K562 (cell line): ENCODE data around the gene SHB. TPM values are rescaled to one million over a fixed set of nuclear protein-coding genes. Genes with fewer than 3 reads are reported as not detected.

Experiments used
- ATAC-seq: fragments of 200-7000 bp; cut with Tn5 transposase; 3 replicates; pipeline ENCODE4 v1.9.1; 2020; ENCODE audit warnings: moderate library complexity
- BruUV-seq: library from RNA; stranded (reverse); fragments of 400-500 nt; replicated peaks from 2 replicates; lab custom pipeline; 2021; lab: Mats Ljungman, UMichigan
- CTCF ChIA-PET: fragments of 300-600 bp; formaldehyde crosslinking; extraction: SDS; loops from one replicate; lab custom pipeline; 2021; ENCODE audit warnings: low intra/inter-chr PET ratio; lab: Yijun Ruan, JAX
- POLR2A ChIA-PET: fragments of 300-600, 350-650 bp; sonication (Branson Sonifier 250); formaldehyde crosslinking; extraction: SDS; loops from one replicate; lab custom pipeline; 2021; ENCODE audit warnings: antibody characterized with exemption, inconsistent platforms; lab: Yijun Ruan, JAX
- DNase-seq, 4 experiments: peaks; one replicate each; pipeline versions ENCODE4 v3.0.0 to v3.0.0-alpha.2; 2011 to 2018; ENCODE audit warnings: low spot score in 3 of 4, mixed read lengths in 3 of 4; ENCODE audit errors: extremely low read depth in 1 of 4
- FAIRE-seq: peaks from 2 replicates; lab custom pipeline; 2011; peaks lifted over from hg19 to GRCh38; lab: Jason Lieb, UNC
- H2AFZ ChIP-seq: 2 replicates; pipeline ENCODE4 v1.6.0; 2011; ENCODE audit warnings: low read depth, low read length, control low read depth, inconsistent platforms
- H3K27ac ChIP-seq: fragments of 200-600 bp; 3 replicates; pipeline ENCODE4 v1.8.0; 2011; ENCODE audit warnings: low read depth, mild to moderate bottlenecking, control low read depth, inconsistent platforms, low read length, moderate library complexity, mixed read lengths; ENCODE audit errors: extremely low read depth
- H3K27me3 ChIP-seq, 2 experiments: fragments of 300-600 bp in 1 of 2; 2 replicates in 1 of 2; 3 replicates in 1 of 2; pipeline versions ENCODE4 v1.6.0 to v1.8.0; 2011; ENCODE audit warnings: inconsistent platforms in 2 of 2, low read length in 2 of 2, mild to moderate bottlenecking in 1 of 2, mixed read lengths in 1 of 2, moderate library complexity in 1 of 2; ENCODE audit not compliant: control insufficient read depth in 2 of 2, insufficient read depth in 2 of 2
- H3K36me3 ChIP-seq: fragments of 300-600 bp; 3 replicates; pipeline ENCODE4 v1.8.0; 2011; ENCODE audit warnings: mild to moderate bottlenecking, low read length, inconsistent platforms; ENCODE audit not compliant: control insufficient read depth, insufficient read depth
- H3K4me1 ChIP-seq, 2 experiments: fragments of 200-600 bp in 1 of 2; replicated peaks in 1 of 2; 2 replicates in 1 of 2; 3 replicates in 1 of 2; pipeline versions ENCODE4 v1.5.1 to v1.8.0; 2011; ENCODE audit warnings: inconsistent platforms in 2 of 2, low read length in 2 of 2, mild to moderate bottlenecking in 1 of 2, mixed read lengths in 1 of 2, moderate library complexity in 1 of 2; ENCODE audit not compliant: control insufficient read depth in 2 of 2, insufficient read depth in 2 of 2
- H3K4me2 ChIP-seq: 2 replicates; pipeline ENCODE4 v1.6.1; 2011; ENCODE audit warnings: low read length, control low read depth, inconsistent platforms, mixed read lengths; ENCODE audit not compliant: insufficient read depth
- H3K4me3 ChIP-seq: fragments of 200-600 bp; sonication (generic), shearing (Covaris generic); 2 replicates; pipeline ENCODE4 v1.5.1; 2016; ENCODE audit warnings: control low read depth, inconsistent platforms
- H3K79me2 ChIP-seq: fragments of 200-600 bp; 3 replicates; pipeline ENCODE4 v1.8.0; 2011; ENCODE audit warnings: low read length, inconsistent platforms; ENCODE audit not compliant: control insufficient read depth, insufficient read depth
- H3K9ac ChIP-seq, 2 experiments: 2 replicates each; pipeline versions ENCODE4 v1.6.0 to v1.6.1; 2011; ENCODE audit warnings: low read depth in 2 of 2, low read length in 2 of 2, control low read depth in 1 of 2, inconsistent platforms in 1 of 2, mild to moderate bottlenecking in 1 of 2, mixed read lengths in 1 of 2; ENCODE audit not compliant: insufficient read depth in 1 of 2
- H3K9me1 ChIP-seq: one replicate; pipeline ENCODE4 v1.6.0; 2011; ENCODE audit warnings: inconsistent platforms, mild to moderate bottlenecking, low read length, moderate library complexity; ENCODE audit not compliant: control insufficient read depth, insufficient read depth
- H3K9me3 ChIP-seq: replicated peaks from 2 replicates; pipeline ENCODE4 v1.5.1; 2011; ENCODE audit warnings: low read depth, low read length, inconsistent platforms; ENCODE audit not compliant: control insufficient read depth, insufficient read depth
- H4K20me1 ChIP-seq: replicated peaks from 2 replicates; pipeline ENCODE4 v1.6.1; 2011; ENCODE audit warnings: low read length, inconsistent platforms, mixed read lengths; ENCODE audit not compliant: control insufficient read depth, insufficient read depth
- ATF7 ChIP-seq: fragments of 450-650 bp; IDR thresholded peaks from 2 replicates; pipeline ENCODE4 v1.7.1; 2014; ENCODE audit warnings: mild to moderate bottlenecking, moderate library complexity
- CEBPB ChIP-seq: fragments of 450-650 bp; IDR thresholded peaks from 2 replicates; pipeline ENCODE4 v1.6.1; 2016; ENCODE audit warnings: missing genetic modification characterization, missing compliant biosample characterization
- ELF4 ChIP-seq: fragments of 450-650 bp; formaldehyde crosslinking; IDR thresholded peaks from 2 replicates; pipeline ENCODE4 v1.4.0; 2022; ENCODE audit warnings: missing genetic modification characterization
- EZH2 ChIP-seq: IDR thresholded peaks from 2 replicates; pipeline ENCODE4 v1.6.1; 2012; ENCODE audit warnings: low read depth, mild to moderate bottlenecking, inconsistent platforms, low read length, borderline replicate concordance
- HIVEP1 ChIP-seq: fragments of 250-450 bp; sonication (Bioruptor Pico); IDR thresholded peaks from 2 replicates; pipeline ENCODE4 v1.4.0; 2020; ENCODE audit warnings: mild to moderate bottlenecking
- LCOR ChIP-seq: sonication (generic); formaldehyde crosslinking; IDR thresholded peaks from 2 replicates; pipeline ENCODE4 v1.8.0; 2022; ENCODE audit warnings: mild to moderate bottlenecking, missing genetic modification reagents
- NCOA2 ChIP-seq, 2 experiments: fragments of 450-650 bp; IDR thresholded peaks; 2 replicates each; pipeline ENCODE4 v1.6.1; 2018; ENCODE audit warnings: mild to moderate bottlenecking in 2 of 2, moderate library complexity in 1 of 2; ENCODE audit not compliant: partially characterized antibody in 2 of 2
- PML ChIP-seq: IDR thresholded peaks from 2 replicates; pipeline ENCODE4 v1.6.1; 2012; ENCODE audit warnings: low read length, inconsistent platforms
- SIRT6 ChIP-seq: IDR thresholded peaks from one replicate; pipeline ENCODE4 v1.6.1; 2012; ENCODE audit warnings: low read depth, mild to moderate bottlenecking, control low read depth, inconsistent platforms, low read length, moderate library complexity
- TCF7L2 ChIP-seq: fragments of 150-350 bp; IDR thresholded peaks from 2 replicates; pipeline ENCODE4 v1.6.1; 2016; ENCODE audit warnings: low read depth, mild to moderate bottlenecking, low read length, moderate library complexity
- ZBED1 ChIP-seq: IDR thresholded peaks from 2 replicates; pipeline ENCODE4 v1.6.1; 2014
- ZFX ChIP-seq: sonication (generic); formaldehyde crosslinking; IDR thresholded peaks from 2 replicates; pipeline ENCODE4 v1.8.0; 2022; ENCODE audit warnings: mild to moderate bottlenecking, missing genetic modification reagents, moderate library complexity
- ZNF217 ChIP-seq: sonication (generic); formaldehyde crosslinking; IDR thresholded peaks from 2 replicates; pipeline ENCODE4 v1.8.0; 2022; ENCODE audit warnings: mild to moderate bottlenecking, missing genetic modification reagents
- WGBS: fragments of 100-300 bp; shearing (Covaris generic); methylation state at CpG from one replicate; pipeline ENCODE4 v1.1.6; 2016; ENCODE audit warnings: low coverage, mixed read lengths; ENCODE audit not compliant: insufficient coverage; ENCODE audit errors: missing lambda C conversion rate; 5-methylcytosine and 5-hydroxymethylcytosine counted together
- in situ Hi-C: fragments of 300-500 bp; cut with MboI; formaldehyde crosslinking; loops from 4 replicates; pipeline ENCODE4 v1.15.0; 2018; ENCODE audit warnings: inconsistent platforms, mixed read lengths
- intact Hi-C: fragments of 100-400 bp; cut with micrococcal nuclease; formaldehyde crosslinking; loops from 2 replicates; pipeline ENCODE4 v1.14.2; 2022
- polyA plus RNA-seq, 8 experiments: library from polyadenylated mRNA; depleted of rRNA in 4 of 8; stranded (reverse) in 5 of 8; unstranded in 3 of 8; fragments of >200 nt; fragmentation: Nextera tagmentation in 2 of 8; fragmentation: Illumina TruSeq in 1 of 8; extraction: Ambion mirVana in 2 of 8; extraction: Trizol in 1 of 8; gene quantifications; 2 replicates each; pipeline versions ENCODE4 v1.2.1 to v1.2.3, GENCODE V29; 2011 to 2014; ENCODE audit warnings: inconsistent platforms in 1 of 8, missing spikeins in 1 of 8
- total RNA-seq, 7 experiments: library from RNA; depleted of rRNA in 6 of 7; stranded (reverse); fragments of >200 nt in 6 of 7; fragmentation: Illumina TruSeq in 2 of 7; extraction: Trizol in 2 of 7; gene quantifications; 2 replicates each; pipeline versions ENCODE4 v1.2.1 to v1.2.3, GENCODE V29; 2011 to 2021; ENCODE audit warnings: low replicate concordance in 1 of 7
- TF ChIP-seq, protein P1 (sequence below): IDR thresholded peaks from 2 replicates; pipeline ENCODE4 v1.6.1; 2011; ENCODE audit warnings: borderline replicate concordance, low read depth, mild to moderate bottlenecking, moderate library complexity, low read length; ENCODE audit not compliant: insufficient read depth, poor library complexity, severe bottlenecking
- TF ChIP-seq, protein P2 (sequence below): fragments of 250-450 bp; sonication (Bioruptor Pico); IDR thresholded peaks from 2 replicates; pipeline ENCODE4 v1.5.0; 2021; ENCODE audit warnings: mild to moderate bottlenecking, moderate library complexity

SHB gene
- total and polyA plus RNA-seq, 9 of the 15 experiments (the other 6 are each of a cell fraction or from before 2014, with no cell fraction given): 0.78 to 16.0 (median 5.3) TPM

DNA sequence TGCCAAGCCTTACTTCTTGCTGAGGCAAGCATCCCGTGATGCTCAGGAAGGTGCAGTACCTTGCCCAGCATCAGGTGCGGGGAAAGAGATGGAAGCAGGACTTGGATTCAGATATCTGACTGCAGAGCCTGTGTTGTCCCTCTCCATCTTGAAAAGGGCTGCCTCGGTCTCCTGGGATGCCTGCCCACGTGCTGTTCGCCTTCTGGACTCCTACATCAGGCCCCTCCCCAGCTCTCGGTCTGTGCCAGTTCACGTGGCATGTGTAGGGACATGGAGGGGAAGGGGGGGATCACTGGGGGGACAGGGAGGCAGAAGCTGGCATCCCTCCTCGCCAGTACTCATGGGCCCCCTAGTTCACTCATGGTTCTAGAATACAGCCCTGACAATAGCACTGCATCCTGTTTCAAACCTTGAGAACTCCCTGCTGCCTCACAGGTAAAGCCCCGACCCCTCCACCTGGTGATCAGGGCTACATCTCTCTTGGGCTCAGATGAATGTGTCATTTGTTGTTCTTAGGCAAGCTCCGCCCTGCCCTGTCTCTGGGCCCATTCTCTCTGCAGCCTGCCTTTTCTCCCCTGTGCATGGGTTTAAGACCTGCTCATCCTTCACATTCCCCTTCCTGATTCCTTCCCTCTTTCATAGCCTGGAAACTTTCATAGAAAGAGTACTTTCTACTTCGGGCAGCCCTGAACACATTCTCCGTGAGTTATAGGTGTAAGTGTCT lies 126.2 kb downstream of the SHB start:
- H3K9me3 ChIP-seq: no peaks in the 10 kb centered on the region
- peaks cover 6% of the 10 kb centered on the region for H3K9me1 ChIP-seq
- POLR2A ChIA-PET: interaction anchor here (0.7 to 1.1 kb wide), 3 partner anchors 15 to 204 kb away, joined by 3 to 4 read pairs (median 3); no protein-coding TSS in a partner anchor
- CTCF ChIA-PET: no interaction called here
- TF ChIP-seq SIRT6: no peak
- TF ChIP-seq TCF7L2: no peak
- no peak for TF ChIP-seq CEBPB
- TF ChIP-seq ZBED1: no peak
- no peak for TF ChIP-seq NCOA2 (IDR thresholded peaks at IDR 0.05; ENCODE audit: partially characterized antibody in 2 of 2)
- TF ChIP-seq LCOR: no peak
- TF ChIP-seq EZH2: no peak
- TF ChIP-seq, protein P1, sequence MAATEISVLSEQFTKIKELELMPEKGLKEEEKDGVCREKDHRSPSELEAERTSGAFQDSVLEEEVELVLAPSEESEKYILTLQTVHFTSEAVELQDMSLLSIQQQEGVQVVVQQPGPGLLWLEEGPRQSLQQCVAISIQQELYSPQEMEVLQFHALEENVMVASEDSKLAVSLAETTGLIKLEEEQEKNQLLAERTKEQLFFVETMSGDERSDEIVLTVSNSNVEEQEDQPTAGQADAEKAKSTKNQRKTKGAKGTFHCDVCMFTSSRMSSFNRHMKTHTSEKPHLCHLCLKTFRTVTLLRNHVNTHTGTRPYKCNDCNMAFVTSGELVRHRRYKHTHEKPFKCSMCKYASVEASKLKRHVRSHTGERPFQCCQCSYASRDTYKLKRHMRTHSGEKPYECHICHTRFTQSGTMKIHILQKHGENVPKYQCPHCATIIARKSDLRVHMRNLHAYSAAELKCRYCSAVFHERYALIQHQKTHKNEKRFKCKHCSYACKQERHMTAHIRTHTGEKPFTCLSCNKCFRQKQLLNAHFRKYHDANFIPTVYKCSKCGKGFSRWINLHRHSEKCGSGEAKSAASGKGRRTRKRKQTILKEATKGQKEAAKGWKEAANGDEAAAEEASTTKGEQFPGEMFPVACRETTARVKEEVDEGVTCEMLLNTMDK: no peak
- TF ChIP-seq HIVEP1 (CRISPR knock-in tag): no peak
- no peak for TF ChIP-seq ATF7
- no peak for TF ChIP-seq PML
- TF ChIP-seq ZFX (CRISPR knock-in tag): no peak
- no peak for TF ChIP-seq ELF4 (CRISPR knock-in tag)
- TF ChIP-seq ZNF217 (CRISPR knock-in tag): no peak
- TF ChIP-seq, protein P2, sequence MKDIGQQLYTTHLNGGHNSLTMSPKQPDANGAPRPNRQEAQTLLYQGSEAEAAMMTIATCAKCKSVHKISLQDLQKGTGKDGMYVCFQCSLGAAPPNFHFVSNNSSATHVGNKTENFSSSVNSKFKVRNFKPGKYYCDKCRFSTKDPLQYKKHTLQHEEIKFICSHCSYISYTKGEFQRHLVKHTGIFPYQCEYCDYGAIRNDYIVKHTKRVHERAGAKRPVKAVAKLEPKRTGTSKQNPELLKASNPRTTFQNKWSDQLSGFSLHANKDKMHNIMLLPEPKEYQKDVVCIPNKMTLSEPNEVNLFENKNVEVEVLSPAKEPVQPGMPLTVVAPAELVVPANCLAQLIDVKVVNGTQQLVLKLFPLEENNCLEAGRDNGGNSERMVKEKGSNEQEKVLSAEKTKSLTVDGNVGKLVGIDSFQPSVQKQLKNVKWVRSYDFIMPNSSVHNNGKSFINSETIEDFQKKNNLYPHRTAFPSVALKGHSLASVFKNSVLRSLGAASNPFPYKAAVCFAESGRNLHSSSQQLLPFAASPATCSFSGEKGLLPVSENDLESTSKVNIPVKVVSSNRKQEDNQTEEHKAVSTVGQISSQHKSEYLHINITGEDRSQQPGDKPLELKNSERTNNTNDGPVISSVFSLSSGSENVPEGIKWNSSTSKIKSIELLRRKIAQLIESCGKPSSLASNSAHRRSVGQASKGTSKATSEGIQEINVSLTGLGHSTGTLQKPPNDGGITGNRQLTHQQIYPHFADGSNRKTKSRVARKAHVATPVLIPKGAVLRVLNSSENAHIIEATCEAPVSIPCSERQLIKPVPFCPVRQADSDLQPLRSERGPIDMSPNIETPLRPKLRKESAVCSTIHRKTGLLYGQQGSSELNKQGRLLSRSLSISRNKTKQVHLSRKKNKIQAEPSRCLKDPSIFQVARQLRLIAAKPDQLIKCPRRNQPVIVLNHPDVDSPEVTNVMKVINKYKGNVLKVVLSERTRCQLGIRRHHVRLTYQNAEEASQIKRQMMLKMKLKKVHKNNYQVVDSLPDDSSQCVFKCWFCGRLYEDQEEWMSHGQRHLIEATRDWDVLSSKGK: no peak
- no peak for FAIRE-seq
- H3K36me3 ChIP-seq: peaks cover 18% of the 10 kb centered on the region; the same call in 2 of the 3 replicates
- no peak for ATAC-seq
- 64% methylated on average over 12 of the region's 12 CpGs for WGBS
- intact Hi-C loops (no loop called here), in situ Hi-C loops (no loop called here)
- no peaks in the 10 kb centered on the region for H3K27me3 ChIP-seq
- no peak overlapping the region for H3K9ac ChIP-seq
- peaks cover 4 to 12% of the 10 kb centered on the region in 2 experiments; a peak in 4 of 5 replicates for H3K4me1 ChIP-seq
- no peak overlapping the region for H3K4me2 ChIP-seq
- H3K4me3 ChIP-seq: no peak overlapping the region
- no peaks in the 10 kb centered on the region for H3K79me2 ChIP-seq
- DNase-seq: no peak
- H4K20me1 ChIP-seq: peaks cover 12% of the 10 kb centered on the region; the same call in 1 of the 2 replicates
- H2AFZ ChIP-seq: no peak overlapping the region
- BruUV-seq: no TSS peak
- no peak overlapping the region for H3K27ac ChIP-seq
